Neuronal stem cell (in vitro differentiated cells): ENCODE data around the gene DNAAF6. TPM values are rescaled to one million over a fixed set of nuclear protein-coding genes. Genes with fewer than 3 reads are reported as not detected.

Source experiments
- DNase-seq: peaks from one replicate; pipeline ENCODE4 v3.0.0-alpha.2; 2013; ENCODE audit warnings: low spot score
- H2AFZ ChIP-seq: one replicate; pipeline ENCODE4 v1.6.1; 2013; ENCODE audit warnings: mild to moderate bottlenecking, low read length, inconsistent platforms
- H2AK5ac ChIP-seq: 2 replicates; pipeline ENCODE4 v1.6.1; 2013; ENCODE audit warnings: low read depth, mild to moderate bottlenecking, inconsistent platforms, low read length, moderate library complexity, mixed read lengths
- H2BK120ac ChIP-seq: 2 replicates; pipeline ENCODE4 v1.6.1; 2013; ENCODE audit warnings: low read depth, mild to moderate bottlenecking, inconsistent platforms, low read length, moderate library complexity, mixed read lengths
- H2BK12ac ChIP-seq: one replicate; pipeline ENCODE4 v1.6.1; 2013; ENCODE audit warnings: low read length, inconsistent platforms
- H2BK15ac ChIP-seq: 2 replicates; pipeline ENCODE4 v1.6.1; 2013; ENCODE audit warnings: mild to moderate bottlenecking, low read length, inconsistent platforms, mixed read lengths
- H2BK5ac ChIP-seq: one replicate; pipeline ENCODE4 v1.6.1; 2013; ENCODE audit warnings: inconsistent platforms, mild to moderate bottlenecking, low read length, moderate library complexity
- H3K14ac ChIP-seq: one replicate; pipeline ENCODE4 v1.6.1; 2013; ENCODE audit warnings: low read length, inconsistent platforms
- H3K18ac ChIP-seq: 2 replicates; pipeline ENCODE4 v1.6.1; 2013; ENCODE audit warnings: low read length, inconsistent platforms
- H3K23ac ChIP-seq: 2 replicates; pipeline ENCODE4 v1.6.1; 2013; ENCODE audit warnings: low read depth, mild to moderate bottlenecking, mixed read lengths, low read length, inconsistent platforms; ENCODE audit not compliant: poor library complexity
- H3K27ac ChIP-seq: replicated peaks from 3 replicates; pipeline ENCODE4 v1.5.1; 2013; ENCODE audit warnings: low read length, inconsistent platforms
- H3K27me3 ChIP-seq, 3 experiments: 2 replicates each; pipeline ENCODE4 v1.6.1; 2013; ENCODE audit warnings: low read length in 3 of 3, mild to moderate bottlenecking in 2 of 3, inconsistent platforms in 1 of 3, low read depth in 1 of 3, mixed read lengths in 1 of 3, moderate library complexity in 1 of 3; ENCODE audit not compliant: control insufficient read depth in 3 of 3, insufficient read depth in 3 of 3
- H3K36me3 ChIP-seq, 2 donors: replicated peaks in 1 of 2; 2 replicates each; pipeline ENCODE4 v1.6.1; 2013; ENCODE audit warnings: low read length in 2 of 2; ENCODE audit not compliant: control insufficient read depth in 2 of 2, insufficient read depth in 2 of 2
- H3K4ac ChIP-seq: 2 replicates; pipeline ENCODE4 v1.6.1; 2013; ENCODE audit warnings: inconsistent platforms, mild to moderate bottlenecking, low read length, moderate library complexity
- H3K4me1 ChIP-seq, 2 donors: 1 replicate in 1 of 2; 2 replicates in 1 of 2; pipeline ENCODE4 v1.6.1; 2013; ENCODE audit warnings: low read length in 2 of 2, low read depth in 1 of 2; ENCODE audit not compliant: control insufficient read depth in 2 of 2, insufficient read depth in 1 of 2
- H3K4me2 ChIP-seq: one replicate; pipeline ENCODE4 v1.6.1; 2013; ENCODE audit warnings: mild to moderate bottlenecking, low read length, inconsistent platforms; ENCODE audit not compliant: insufficient read depth, poor library complexity, severe bottlenecking
- H3K4me3 ChIP-seq, 2 donors: 2 replicates each; pipeline ENCODE4 v1.5.1; 2013; ENCODE audit warnings: low read length in 2 of 2, mild to moderate bottlenecking in 2 of 2, inconsistent platforms in 1 of 2, moderate library complexity in 1 of 2
- H3K79me1 ChIP-seq: one replicate; pipeline ENCODE4 v1.6.1; 2013; ENCODE audit warnings: low read depth, mild to moderate bottlenecking, inconsistent platforms, low read length, moderate library complexity
- H3K9ac ChIP-seq: one replicate; pipeline ENCODE4 v1.6.1; 2013; ENCODE audit warnings: mild to moderate bottlenecking, low read depth, low read length, inconsistent platforms; ENCODE audit not compliant: poor library complexity
- H3K9me3 ChIP-seq, 2 donors: replicated peaks in 1 of 2; 2 replicates each; pipeline versions ENCODE3 to v1.6.1; 2013; ENCODE audit warnings: low read length in 2 of 2, mild to moderate bottlenecking in 2 of 2, inconsistent platforms in 1 of 2, low read depth in 1 of 2, mixed read lengths in 1 of 2, moderate library complexity in 1 of 2; ENCODE audit not compliant: control insufficient read depth in 2 of 2, insufficient read depth in 1 of 2
- H4K8ac ChIP-seq: one replicate; pipeline ENCODE4 v1.6.1; 2013; ENCODE audit warnings: low read depth, mild to moderate bottlenecking, inconsistent platforms, low read length, moderate library complexity
- H4K91ac ChIP-seq: one replicate; pipeline ENCODE4 v1.6.1; 2013; ENCODE audit warnings: low read length, low read depth, mild to moderate bottlenecking, inconsistent platforms; ENCODE audit not compliant: poor library complexity
- WGBS, 2 donors: extraction: QIAGEN DNeasy Blood & Tissue Kit; methylation state at CpG; one replicate each; pipeline ENCODE4 v1.1.7; 2013; ENCODE audit warnings: missing lambda C conversion rate in 2 of 2, mixed read lengths in 1 of 2; ENCODE audit not compliant: insufficient read length in 2 of 2, insufficient replicate concordance in 1 of 2; ENCODE audit errors: extremely low coverage in 2 of 2; 5-methylcytosine and 5-hydroxymethylcytosine counted together
- small RNA-seq: library from polyadenylated mRNA; stranded (forward); fragments of <200 nt; extraction: miRNeasy Mini kit (QIAGEN cat#:217004); gene quantifications from one replicate; pipeline ENCODE3, GENCODE V24; 2013; ENCODE audit not compliant: insufficient read depth

The DNAAF6 gene

DNA sequence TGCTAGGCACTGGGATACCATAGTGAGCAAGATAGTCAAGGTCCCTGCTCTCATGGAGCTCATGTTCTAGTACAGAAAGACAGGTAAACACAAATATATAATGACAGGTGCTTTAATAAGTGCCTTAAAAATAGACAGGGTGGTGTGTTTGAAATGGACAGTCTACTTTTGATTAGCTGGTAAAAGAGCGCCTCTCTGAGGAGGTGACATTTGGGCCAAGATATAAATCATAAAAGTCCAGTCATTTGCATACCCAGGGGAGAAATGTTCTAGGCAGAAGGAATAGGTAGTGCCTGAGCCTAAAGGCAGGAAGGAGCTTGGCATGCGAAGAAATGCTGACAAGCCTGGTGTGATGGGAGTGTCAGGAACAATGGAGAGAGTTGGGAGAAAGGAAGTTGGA, 83.6 kb downstream of the DNAAF6 start:
- Histone ChIP-seq H3K27me3 (no peaks in the 10 kb centered on the region), H3K9ac (no peak overlapping the region), H3K4me3 (no peak overlapping the region), H3K4me2 (no peak overlapping the region), H3K27ac (no peak overlapping the region), H2AFZ (no peak overlapping the region), H4K8ac (no peak overlapping the region), H3K4me1 (peaks cover 0 to 1% of the 10 kb centered on the region in 2 donors), H3K79me1 (no peaks in the 10 kb centered on the region), H4K91ac (no peak overlapping the region), H3K14ac (no peak overlapping the region), H3K4ac (no peak overlapping the region), H3K23ac (no peak overlapping the region), H2BK12ac (no peak overlapping the region), H3K18ac (no peak overlapping the region), H2BK15ac (no peak overlapping the region), H3K36me3 (no peaks in the 10 kb centered on the region), H2AK5ac (no peak overlapping the region), H2BK120ac (no peak overlapping the region), H3K9me3 (no peaks in the 10 kb centered on the region), H2BK5ac (no peak overlapping the region)
- WGBS, 2 donors = no CpG with 5 or more reads among the region's 2 CpGs
- DNase-seq = no peak

GRCh38 chrX:107293056-107293455, 86.6 kb downstream of the DNAAF6 start:
- WGBS, 2 donors = no CpG with 5 or more reads among the region's 2 CpGs
- peaks cover 0 to 1% of the 10 kb centered on the region in 2 donors for H3K4me1 ChIP-seq
- H3K9me3 ChIP-seq = no peaks in the 10 kb centered on the region
- H4K91ac ChIP-seq = no peak overlapping the region
- no peak overlapping the region for H2BK120ac ChIP-seq
- no peak overlapping the region for H3K4me2 ChIP-seq
- H3K18ac ChIP-seq = no peak overlapping the region
- H3K36me3 ChIP-seq = no peaks in the 10 kb centered on the region
- H2BK5ac ChIP-seq = no peak overlapping the region
- H3K4me3 ChIP-seq = no peak overlapping the region
- no peak overlapping the region for H3K14ac ChIP-seq
- H2BK12ac ChIP-seq = no peak overlapping the region
- no peak overlapping the region for H4K8ac ChIP-seq
- H3K4ac ChIP-seq = no peak overlapping the region
- H2AFZ ChIP-seq = no peak overlapping the region
- H3K9ac ChIP-seq = no peak overlapping the region
- H3K23ac ChIP-seq = no peak overlapping the region
- H2BK15ac ChIP-seq = no peak overlapping the region
- no peaks in the 10 kb centered on the region for H3K79me1 ChIP-seq
- H2AK5ac ChIP-seq = no peak overlapping the region
- no peak overlapping the region for H3K27ac ChIP-seq
- H3K27me3 ChIP-seq = no peaks in the 10 kb centered on the region
- no peak for DNase-seq

Small RNA genes within 50 kb of the gene (small RNA-seq; reads per million reads assigned to genes)
- gene RF00019 = not detected
